Effector memory CD8-positive, alpha-beta T cell (primary cell): ENCODE results near the gene SNX25.
"Not testable (repeated sequence)": the region's sequence is repeated elsewhere in the genome, so short reads cannot be mapped to it uniquely, and the experiment has no call there.

Source experiments
- ATAC-seq: fragments of 150-1000 bp; cut with Tn5 transposase; replicated peaks from 2 replicates; pipeline ENCODE4 v1.10.0; 2021; ENCODE audit warnings: mild to moderate bottlenecking, moderate library complexity
- DNase-seq, 3 experiments: peaks; one replicate each; pipeline ENCODE4 v3.0.0; 2021
- H3K27ac Mint-ChIP-seq, 2 donors: one replicate each; pipeline ENCODE4 v1.8.0; 2022; ENCODE audit warnings: mild to moderate bottlenecking in 2 of 2, mixed read lengths in 2 of 2, moderate library complexity in 2 of 2
- H3K27me3 Mint-ChIP-seq, 2 donors: one replicate each; pipeline ENCODE4 v1.8.0; 2022; ENCODE audit warnings: mixed read lengths in 2 of 2
- H3K36me3 Mint-ChIP-seq: one replicate; pipeline ENCODE4 v1.8.0; 2022; ENCODE audit warnings: mild to moderate bottlenecking, moderate library complexity, mixed read lengths; ENCODE audit not compliant: insufficient read depth
- H3K4me1 Mint-ChIP-seq, 2 donors: one replicate each; pipeline ENCODE4 v1.8.0; 2022; ENCODE audit warnings: low read depth in 2 of 2, mixed read lengths in 2 of 2
- H3K4me3 Mint-ChIP-seq, 2 donors: one replicate each; pipeline ENCODE4 v1.8.0; 2022; ENCODE audit warnings: mild to moderate bottlenecking in 2 of 2, mixed read lengths in 2 of 2, moderate library complexity in 2 of 2
- H3K9me3 Mint-ChIP-seq, 2 donors: one replicate each; pipeline ENCODE4 v1.8.0; 2022; ENCODE audit warnings: mixed read lengths in 2 of 2

SNX25 gene

DNA sequence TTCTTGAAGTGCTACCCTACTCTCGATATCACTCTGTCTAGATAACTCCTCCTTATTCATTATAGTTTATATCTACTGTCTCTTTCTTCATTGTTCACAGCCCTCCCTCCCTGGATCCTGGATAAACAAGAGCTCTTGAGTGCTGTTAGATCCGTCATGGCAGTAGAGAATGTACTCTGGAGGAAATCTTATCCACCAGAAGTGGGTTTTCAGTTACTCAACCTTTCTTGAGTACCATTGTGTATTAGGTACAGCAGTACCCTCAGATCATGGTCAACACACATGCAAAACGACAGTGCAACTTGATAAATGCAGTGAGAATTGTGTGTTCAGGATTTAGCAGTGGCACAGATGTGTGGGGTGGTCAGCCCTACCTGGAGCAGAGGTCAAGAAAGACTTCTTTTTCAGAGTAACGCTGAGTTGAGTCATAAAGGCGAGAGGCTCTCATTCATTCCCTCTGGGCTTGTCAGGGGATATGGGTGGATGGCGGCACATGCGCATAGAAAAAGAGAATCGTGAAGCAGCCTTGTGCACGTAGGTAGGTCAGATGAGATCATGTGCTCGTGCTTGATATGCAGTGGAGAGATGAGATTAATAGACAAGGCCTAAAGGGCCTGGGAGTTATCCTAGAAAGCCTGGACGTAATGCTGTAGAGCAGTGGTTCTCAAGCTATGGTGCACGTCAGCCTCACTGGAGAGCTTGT lies 89.5 kb downstream of the SNX25 start:
- DNase-seq = no peak
- H3K9me3 Mint-ChIP-seq = no peaks in the 10 kb centered on the region
- H3K36me3 Mint-ChIP-seq = no peaks in the 10 kb centered on the region
- H3K27ac Mint-ChIP-seq = peak overlapping the region in 1 of 2 donors; percentile 19
- H3K4me3 Mint-ChIP-seq = no peak overlapping the region
- H3K4me1 Mint-ChIP-seq = no peaks in the 10 kb centered on the region
- H3K27me3 Mint-ChIP-seq = no peaks in the 10 kb centered on the region
- no peak for ATAC-seq

DNA sequence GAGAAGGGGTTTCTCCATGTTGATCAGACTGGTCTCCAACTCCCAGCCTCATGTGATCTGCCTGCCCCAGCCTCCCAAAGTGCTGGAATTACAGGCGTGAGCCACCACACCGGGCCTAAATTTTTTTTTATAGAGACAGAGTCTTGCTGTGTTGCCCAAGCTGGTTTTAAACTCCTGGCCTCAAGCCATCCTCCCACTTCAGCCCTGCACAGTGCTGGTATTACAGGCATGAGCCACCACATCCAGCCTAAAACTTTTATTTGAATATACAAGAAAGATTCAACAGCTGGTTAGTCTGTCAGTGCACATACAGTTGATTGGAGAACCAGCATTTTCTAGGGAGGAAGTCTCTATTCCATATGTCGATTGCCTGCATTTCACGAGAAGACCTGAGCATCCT lies 95.1 kb downstream of the SNX25 start:
- no peak overlapping the region for H3K27ac Mint-ChIP-seq
- DNase-seq (no peak), ATAC-seq (no peak)
- H3K27me3 Mint-ChIP-seq = no peaks in the 10 kb centered on the region
- H3K4me3 Mint-ChIP-seq = no peak overlapping the region
- no peaks in the 10 kb centered on the region for H3K9me3 Mint-ChIP-seq
- H3K36me3 Mint-ChIP-seq = no peaks in the 10 kb centered on the region
- peaks cover 0 to 4% of the 10 kb centered on the region in 2 donors for H3K4me1 Mint-ChIP-seq

DNA sequence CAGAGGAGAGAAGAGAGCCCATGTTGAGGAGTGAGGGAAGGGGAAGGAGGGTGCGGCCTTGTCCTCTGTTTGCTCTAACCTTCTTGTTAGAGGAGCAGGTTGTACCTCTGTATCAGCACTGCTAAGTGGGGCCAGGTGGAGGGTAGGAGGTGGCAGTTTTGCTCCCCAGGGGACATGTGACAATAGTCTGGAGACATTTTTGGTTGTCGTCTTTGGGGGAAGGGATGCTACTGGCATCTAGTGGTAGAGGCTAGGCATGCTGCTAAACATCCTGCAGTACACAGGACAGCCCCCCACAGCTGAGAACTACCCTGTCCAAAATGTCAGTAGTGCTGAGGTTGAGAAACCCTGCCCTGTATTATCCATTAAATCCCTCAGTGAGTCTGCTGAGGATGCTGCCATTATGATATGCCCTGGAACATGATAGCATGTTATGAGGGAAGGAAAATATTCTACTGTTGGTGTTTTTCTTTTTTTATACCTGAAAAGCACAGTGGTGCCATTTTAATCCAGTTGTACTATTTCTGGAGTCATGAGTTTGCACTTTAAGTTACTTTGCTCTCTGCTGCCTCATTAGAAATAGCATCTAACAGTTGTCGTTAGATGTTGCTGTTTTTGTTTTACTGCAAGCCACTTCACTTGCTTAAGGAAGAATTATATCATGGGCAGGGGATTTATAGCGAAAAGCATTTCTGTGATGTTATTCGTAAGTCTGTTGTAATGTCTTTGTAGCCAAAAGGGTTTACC lies 95.7 kb downstream of the SNX25 start:
- H3K27ac Mint-ChIP-seq = no peak overlapping the region

DNA sequence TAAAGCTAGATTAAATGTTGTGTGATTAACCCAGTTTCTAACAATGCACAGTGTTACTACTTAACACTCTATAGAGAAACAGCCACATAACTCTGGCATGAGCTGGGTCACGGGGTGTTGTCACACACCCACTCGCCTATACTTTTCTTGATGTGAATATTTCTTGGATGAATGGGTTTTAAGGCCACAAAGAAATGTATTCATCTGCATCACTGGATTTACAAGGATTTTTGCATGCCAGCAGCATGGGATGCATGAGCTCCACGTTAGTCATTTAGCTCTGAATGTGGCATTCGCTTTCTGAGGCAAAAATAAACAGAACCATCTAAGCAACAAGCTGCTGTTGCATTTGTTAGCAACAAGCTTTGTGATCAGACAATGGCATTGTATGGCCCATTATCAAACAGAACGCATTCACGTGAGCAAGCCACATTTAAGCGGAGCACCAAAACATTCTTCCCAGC lies 96.6 kb downstream of the SNX25 start:
- no peaks in the 10 kb centered on the region for H3K36me3 Mint-ChIP-seq
- ATAC-seq = no peak
- no peaks in the 10 kb centered on the region for H3K27me3 Mint-ChIP-seq
- DNase-seq = no peak
- H3K27ac Mint-ChIP-seq = no peak overlapping the region
- no peak overlapping the region for H3K4me3 Mint-ChIP-seq
- H3K9me3 Mint-ChIP-seq = no peaks in the 10 kb centered on the region
- H3K4me1 Mint-ChIP-seq = peaks cover 0 to 4% of the 10 kb centered on the region in 2 donors

More for the DNA sequence above, 95.7 kb downstream of the SNX25 start:
- Mint-ChIP-seq H3K4me1 (peaks cover 0 to 4% of the 10 kb centered on the region in 2 donors), H3K9me3 (no peaks in the 10 kb centered on the region), H3K36me3 (no peaks in the 10 kb centered on the region), H3K4me3 (no peak overlapping the region), H3K27me3 (no peaks in the 10 kb centered on the region)
- ATAC-seq (peak; percentile 48), DNase-seq (peak in 1 of 3 experiments; percentile 1)

DNA sequence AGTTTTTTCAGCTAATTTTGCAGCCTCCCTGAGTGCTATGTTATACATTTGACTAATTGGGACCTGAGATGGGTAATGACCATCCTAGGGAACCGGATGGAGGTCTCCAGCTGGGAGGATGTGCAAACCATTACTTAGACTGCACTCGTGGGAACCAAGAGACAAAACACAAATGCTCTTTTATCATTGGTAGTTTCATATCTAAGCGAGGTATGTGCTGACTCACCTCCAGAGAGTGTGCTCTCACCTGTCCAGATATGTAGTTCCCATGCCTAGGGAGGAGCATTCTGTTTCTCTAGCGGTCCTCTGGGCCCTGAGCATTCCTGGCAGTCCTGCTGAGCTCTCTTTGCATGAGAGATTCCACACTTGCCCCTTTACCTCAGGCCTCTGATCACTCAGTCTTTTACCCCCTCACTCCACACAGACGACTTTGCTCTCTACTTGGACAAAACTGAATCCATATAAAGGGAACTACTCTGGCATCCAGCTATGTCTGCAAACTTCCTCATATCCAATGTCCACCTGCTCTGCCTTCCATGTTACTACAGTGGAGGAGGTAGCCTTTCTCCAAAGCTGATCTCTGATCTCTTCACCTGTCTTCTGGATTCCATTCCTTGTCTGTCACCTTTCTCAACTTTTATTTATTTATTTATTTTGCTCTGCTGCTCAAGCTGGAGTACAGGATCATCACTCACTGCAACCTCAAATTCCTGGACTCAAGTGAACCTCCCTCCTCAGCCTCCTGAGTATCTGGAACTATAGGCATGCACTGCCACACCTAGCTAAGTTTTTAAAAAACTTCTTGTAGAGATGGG lies 97.9 kb downstream of the SNX25 start:
- DNase-seq = no peak
- Mint-ChIP-seq H3K4me1 (peaks cover 0 to 4% of the 10 kb centered on the region in 2 donors), H3K4me3 (no peak overlapping the region), H3K27ac (no peak overlapping the region), H3K9me3 (no peaks in the 10 kb centered on the region), H3K27me3 (no peaks in the 10 kb centered on the region), H3K36me3 (peaks cover 5% of the 10 kb centered on the region)
- no peak for ATAC-seq

DNA sequence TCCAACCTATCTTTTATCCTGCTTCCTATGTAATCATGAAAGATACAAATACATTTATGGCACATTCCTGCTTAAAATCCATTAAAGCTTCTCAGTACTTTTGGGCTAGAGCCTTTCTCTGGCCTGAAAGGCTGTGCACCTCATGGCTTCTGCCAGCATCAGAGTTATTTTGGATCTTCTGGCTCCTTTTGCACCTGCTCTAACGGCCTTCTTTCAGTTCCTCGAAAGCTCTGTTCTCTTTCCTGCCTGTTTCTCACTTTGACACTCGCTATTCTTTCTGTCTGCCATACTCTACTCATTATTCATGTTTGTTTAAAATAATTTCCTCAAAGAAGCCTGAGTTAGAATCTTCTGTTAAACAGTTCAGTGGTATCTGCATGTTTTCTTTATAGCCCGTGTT lies 100.4 kb downstream of the SNX25 start:
- Mint-ChIP-seq H3K36me3 (peaks cover 27% of the 10 kb centered on the region), H3K9me3 (no peaks in the 10 kb centered on the region), H3K4me3 (no peak overlapping the region), H3K27ac (peak overlapping the region in 1 of 2 donors; percentile 44), H3K27me3 (no peaks in the 10 kb centered on the region), H3K4me1 (peaks cover 0 to 2% of the 10 kb centered on the region in 2 donors)
- ATAC-seq (no peak), DNase-seq (no peak)

DNA sequence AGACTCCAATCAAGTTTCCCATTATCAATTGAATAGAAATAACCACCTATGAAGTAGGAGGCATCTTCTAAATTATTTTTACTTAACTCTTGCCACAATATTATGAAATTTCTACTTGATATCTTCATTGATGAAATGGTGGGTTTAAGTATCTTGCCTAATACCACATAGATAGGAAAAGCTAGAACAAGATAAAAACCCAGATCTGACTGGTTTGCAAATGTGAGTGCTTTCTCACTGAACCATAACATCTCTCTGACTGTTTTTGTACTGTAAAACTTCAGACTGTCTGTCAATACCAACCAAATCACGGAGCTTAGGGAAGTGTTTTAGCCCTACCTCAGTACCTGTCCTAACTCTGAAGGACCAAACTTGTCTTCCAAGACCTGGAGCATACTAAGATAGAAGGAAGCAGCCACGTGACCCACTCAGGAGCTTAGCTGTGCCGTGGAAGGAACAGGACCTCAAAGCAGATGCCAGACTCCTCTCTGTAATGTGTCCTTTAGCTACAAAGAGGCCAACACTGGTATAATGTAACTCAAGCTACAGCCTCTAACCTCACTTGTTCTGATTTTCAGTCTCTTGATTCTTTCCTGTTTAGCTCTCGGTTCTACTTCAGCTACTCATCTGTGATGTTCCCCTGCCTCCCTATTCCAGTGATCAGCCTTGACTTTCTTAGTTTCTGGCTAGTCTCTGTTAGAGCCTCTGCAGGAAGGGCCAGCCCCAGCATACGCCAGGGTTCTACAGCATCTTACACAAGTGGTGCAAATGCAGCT lies 101.9 kb downstream of the SNX25 start:
- ATAC-seq = no peak
- H3K4me3 Mint-ChIP-seq = no peak overlapping the region
- no peaks in the 10 kb centered on the region for H3K9me3 Mint-ChIP-seq
- H3K27me3 Mint-ChIP-seq = no peaks in the 10 kb centered on the region
- H3K4me1 Mint-ChIP-seq = no peaks in the 10 kb centered on the region
- no peak overlapping the region for H3K27ac Mint-ChIP-seq
- DNase-seq = no peak
- peaks cover 29% of the 10 kb centered on the region for H3K36me3 Mint-ChIP-seq

DNA sequence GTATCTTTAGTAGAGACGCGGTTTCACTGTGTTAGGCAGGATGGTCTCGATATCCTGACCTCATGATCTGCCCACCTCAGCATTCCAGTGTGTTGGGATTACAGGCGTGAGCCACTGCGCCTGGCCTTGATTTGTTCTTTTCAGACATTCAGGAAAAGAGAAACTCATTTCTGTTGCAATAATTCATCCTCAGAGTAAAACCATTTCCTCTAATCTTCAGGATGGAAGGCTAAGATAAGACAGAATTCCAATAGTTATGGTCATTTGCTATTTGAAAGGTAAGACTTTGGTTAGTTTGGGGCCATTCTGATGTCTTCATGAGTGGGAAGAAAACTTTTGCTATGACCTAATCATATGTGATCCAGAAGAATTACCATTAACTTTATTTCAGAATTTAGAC lies 103.3 kb downstream of the SNX25 start:
- Mint-ChIP-seq H3K36me3 (peaks cover 29% of the 10 kb centered on the region), H3K27ac (no peak overlapping the region), H3K27me3 (no peaks in the 10 kb centered on the region), H3K9me3 (no peaks in the 10 kb centered on the region), H3K4me3 (no peak overlapping the region), H3K4me1 (peaks cover 0 to 2% of the 10 kb centered on the region in 2 donors)
- DNase-seq = no peak
- ATAC-seq = no peak

DNA sequence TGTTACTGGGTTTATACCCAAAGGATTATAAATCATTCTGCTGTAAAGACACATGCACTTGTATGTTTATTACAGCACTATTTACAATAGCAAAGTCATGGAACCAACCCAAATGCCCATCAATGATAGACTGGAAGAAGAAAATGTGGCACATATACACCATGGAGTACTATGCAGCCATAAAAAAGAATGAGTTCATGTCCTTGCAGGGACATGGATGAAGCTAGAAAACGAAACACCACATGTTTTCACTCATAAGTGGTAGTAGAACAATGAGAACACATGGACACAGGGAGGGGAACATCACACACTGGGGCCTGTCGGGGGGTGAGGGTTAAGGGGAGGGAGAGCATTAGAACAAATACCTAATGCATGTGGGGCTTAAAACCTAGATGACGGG lies 108.1 kb downstream of the SNX25 start:
- H3K27me3 Mint-ChIP-seq, DNase-seq, ATAC-seq, H3K9me3 Mint-ChIP-seq, H3K4me1 Mint-ChIP-seq, H3K4me3 Mint-ChIP-seq: not testable (repeated sequence)
- Mint-ChIP-seq H3K27ac (peak overlapping the region in 1 of 2 donors; percentile 49), H3K36me3 (peaks cover 29% of the 10 kb centered on the region)

DNA sequence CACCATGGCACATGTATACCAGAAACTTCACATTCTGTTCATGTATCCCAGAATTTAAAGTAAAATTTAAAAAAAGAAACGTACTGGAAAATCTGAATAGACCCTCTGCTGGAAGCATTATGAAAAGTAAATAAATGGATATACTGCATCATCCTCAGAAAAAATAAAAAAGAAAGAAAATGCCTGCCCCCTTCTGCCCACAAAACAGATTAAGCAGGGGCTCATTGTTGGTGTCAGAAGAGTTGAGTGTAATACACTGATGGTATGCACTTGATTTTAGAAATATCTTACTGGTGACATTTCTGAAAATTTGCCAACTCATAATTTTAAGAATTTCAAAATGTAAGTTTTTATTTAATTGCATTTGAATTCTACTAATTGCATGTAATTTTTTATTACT lies 108.5 kb downstream of the SNX25 start:
- Mint-ChIP-seq H3K4me3 (no peak overlapping the region), H3K36me3 (peaks cover 25% of the 10 kb centered on the region), H3K4me1 (peaks cover 0 to 2% of the 10 kb centered on the region in 2 donors), H3K27ac (peak overlapping the region in 1 of 2 donors; percentile 49), H3K9me3 (no peaks in the 10 kb centered on the region), H3K27me3 (no peaks in the 10 kb centered on the region)
- DNase-seq (no peak), ATAC-seq (no peak)

DNA sequence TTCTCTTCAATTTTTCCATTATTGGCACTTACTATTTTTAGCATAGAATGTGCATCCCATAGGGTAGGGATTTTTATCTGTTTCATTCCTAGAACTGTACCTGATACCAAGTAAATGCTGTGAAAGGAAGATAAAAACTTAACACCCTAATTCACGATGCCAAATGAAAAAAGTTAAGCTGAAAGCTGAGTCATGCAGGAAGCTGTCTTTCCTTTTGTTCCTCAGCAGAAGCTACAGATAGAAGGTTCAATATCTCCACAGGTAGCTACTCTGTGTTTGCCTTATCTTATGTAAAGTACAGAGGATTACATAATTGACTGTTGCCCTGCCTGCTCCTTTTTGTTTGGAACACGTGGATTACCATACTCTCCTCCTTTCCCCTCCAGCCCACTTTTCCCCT lies 109.3 kb downstream of the SNX25 start:
- H3K4me3 Mint-ChIP-seq = no peak overlapping the region

DNA sequence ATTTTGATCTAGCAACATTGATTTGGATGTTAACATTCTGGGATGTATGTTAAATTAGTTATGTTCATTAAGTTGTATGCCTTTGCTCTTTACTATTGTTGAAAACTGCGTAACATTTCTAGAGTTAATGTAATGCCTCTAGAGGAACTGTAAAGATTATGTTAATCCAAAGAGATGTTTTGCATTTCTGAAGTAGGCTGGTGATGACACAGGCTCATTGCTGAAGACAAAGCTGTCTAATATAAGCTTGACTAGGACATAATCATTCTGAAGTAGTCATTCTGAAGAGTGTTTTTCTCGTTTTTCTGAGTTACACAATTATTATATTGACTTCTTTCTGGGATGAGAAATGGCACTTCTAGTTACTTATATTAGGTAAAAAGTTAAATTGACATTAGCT lies 113.4 kb downstream of the SNX25 start:
- Mint-ChIP-seq H3K9me3 (no peaks in the 10 kb centered on the region), H3K27me3 (no peaks in the 10 kb centered on the region), H3K4me1 (no peaks in the 10 kb centered on the region), H3K36me3 (peaks cover 6% of the 10 kb centered on the region), H3K4me3 (no peak overlapping the region), H3K27ac (no peak overlapping the region)
- ATAC-seq (no peak), DNase-seq (no peak)

More for the DNA sequence above, 109.3 kb downstream of the SNX25 start:
- no peak for DNase-seq
- ATAC-seq = no peak
- no peak overlapping the region for H3K27ac Mint-ChIP-seq
- peaks cover 19% of the 10 kb centered on the region for H3K36me3 Mint-ChIP-seq
- peaks cover 0 to 2% of the 10 kb centered on the region in 2 donors for H3K4me1 Mint-ChIP-seq
- no peaks in the 10 kb centered on the region for H3K9me3 Mint-ChIP-seq
- H3K27me3 Mint-ChIP-seq = no peaks in the 10 kb centered on the region

DNA sequence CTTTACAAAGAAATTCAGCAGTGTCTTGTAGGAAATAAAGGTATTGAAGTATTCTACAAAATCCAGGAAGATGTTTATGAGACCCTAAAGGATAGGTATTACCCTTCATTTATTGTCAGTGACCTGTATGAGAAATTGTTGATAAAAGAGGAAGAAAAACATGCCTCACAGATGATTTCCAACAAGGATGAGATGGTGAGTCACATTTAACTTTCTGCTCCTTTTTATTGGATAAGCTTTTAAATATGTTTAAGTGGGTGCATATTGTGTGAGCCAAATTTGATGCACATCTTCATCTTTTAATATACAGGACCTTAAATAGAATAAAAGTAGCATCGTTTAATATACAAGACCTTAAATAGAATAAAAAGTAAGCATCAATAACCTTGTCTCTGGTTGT lies 114.2 kb downstream of the SNX25 start:
- H3K4me1 Mint-ChIP-seq = peaks cover 2 to 3% of the 10 kb centered on the region in 2 donors
- no peak overlapping the region for H3K4me3 Mint-ChIP-seq
- no peak for DNase-seq
- no peak for ATAC-seq
- peaks cover 6% of the 10 kb centered on the region for H3K36me3 Mint-ChIP-seq
- no peaks in the 10 kb centered on the region for H3K9me3 Mint-ChIP-seq
- no peaks in the 10 kb centered on the region for H3K27me3 Mint-ChIP-seq
- no peak overlapping the region for H3K27ac Mint-ChIP-seq
